ENCODE measurements around the gene CD47.

CD47 gene

GRCh38 chr3:108117241-108117775 lies 26.5 kb upstream of the CD47 start:
- no peak for DNase-seq (ENCODE audit: low spot score)

GRCh38 chr3:108114423-108115065 lies 23.7 kb upstream of the CD47 start:
- no peak for DNase-seq (ENCODE audit: low spot score)

GRCh38 chr3:108113975-108114374 lies 23.1 kb upstream of the CD47 start:
- DNase-seq (ENCODE audit: low spot score) = no peak

GRCh38 chr3:108110934-108111333 lies 20.1 kb upstream of the CD47 start:
- no peak for DNase-seq (ENCODE audit: low spot score)

GRCh38 chr3:108108416-108108815 lies 17.6 kb upstream of the CD47 start:
- no peak for DNase-seq (ENCODE audit: low spot score)

GRCh38 chr3:108106449-108106848 lies 15.6 kb upstream of the CD47 start:
- no peak for DNase-seq (ENCODE audit: low spot score)

- DNase-seq (ENCODE audit: low spot score) = no peak
Observed at GRCh38 chr3:108106031-108106430, 15.2 kb upstream of the CD47 start.

- no peak for DNase-seq (ENCODE audit: low spot score)
Observed at GRCh38 chr3:108103886-108104797, 13.3 kb upstream of the CD47 start.

GRCh38 chr3:108103040-108103751 lies 12.4 kb upstream of the CD47 start:
- no peak for DNase-seq (ENCODE audit: low spot score)

GRCh38 chr3:108102420-108103039 lies 11.7 kb upstream of the CD47 start:
- DNase-seq (ENCODE audit: low spot score) = no peak

- DNase-seq (ENCODE audit: low spot score) = no peak
Observed at GRCh38 chr3:108100906-108101660, 10.3 kb upstream of the CD47 start.

- DNase-seq (ENCODE audit: low spot score) = no peak
Observed at GRCh38 chr3:108099679-108100428, 9.0 kb upstream of the CD47 start.

GRCh38 chr3:108099244-108099643 lies 8.4 kb upstream of the CD47 start:
- no peak for DNase-seq (ENCODE audit: low spot score)

- no peak for DNase-seq (ENCODE audit: low spot score)
Observed at GRCh38 chr3:108098003-108098370, 7.2 kb upstream of the CD47 start.

GRCh38 chr3:108097322-108098002 lies 6.6 kb upstream of the CD47 start:
- DNase-seq (ENCODE audit: low spot score) = no peak

GRCh38 chr3:108096532-108097321 lies 5.9 kb upstream of the CD47 start:
- no peak for DNase-seq (ENCODE audit: low spot score)

GRCh38 chr3:108093616-108094015 lies 2.8 kb upstream of the CD47 start:
- DNase-seq (ENCODE audit: low spot score) = no peak

GRCh38 chr3:108093021-108093420 lies 2.2 kb upstream of the CD47 start:
- no peak for DNase-seq (ENCODE audit: low spot score)

GRCh38 chr3:108092501-108092900 lies 1.7 kb upstream of the CD47 start:
- DNase-seq (ENCODE audit: low spot score) = no peak

Data from SK-N-DZ (cell line).